KOPT-K1 (cell line): ENCODE data around the gene COQ8B.
"Not testable (repeated sequence)": the region's sequence is repeated elsewhere in the genome, so short reads cannot be mapped to it uniquely, and the experiment has no call there.

ENCODE experiments used
- H3K27ac ChIP-seq: fragments of 200-600 bp; sonication (generic); 2 replicates; pipeline ENCODE4 v1.5.1; 2016; ENCODE audit warnings: antibody characterized with exemption, mild to moderate bottlenecking, low read depth, low read length; ENCODE audit not compliant: poor library complexity, severe bottlenecking
- H3K36me3 ChIP-seq: fragments of 200-600 bp; sonication (generic); 2 replicates; pipeline ENCODE4 v1.5.1; 2017; ENCODE audit warnings: antibody characterized with exemption, mild to moderate bottlenecking, low read length, moderate library complexity; ENCODE audit not compliant: insufficient read depth
- H3K9me3 ChIP-seq: fragments of 200-600 bp; sonication (generic); 2 replicates; pipeline ENCODE4 v1.5.1; 2017; ENCODE audit warnings: antibody characterized with exemption, low read length, mild to moderate bottlenecking; ENCODE audit not compliant: insufficient read depth, poor library complexity, severe bottlenecking

Gene COQ8B

DNA sequence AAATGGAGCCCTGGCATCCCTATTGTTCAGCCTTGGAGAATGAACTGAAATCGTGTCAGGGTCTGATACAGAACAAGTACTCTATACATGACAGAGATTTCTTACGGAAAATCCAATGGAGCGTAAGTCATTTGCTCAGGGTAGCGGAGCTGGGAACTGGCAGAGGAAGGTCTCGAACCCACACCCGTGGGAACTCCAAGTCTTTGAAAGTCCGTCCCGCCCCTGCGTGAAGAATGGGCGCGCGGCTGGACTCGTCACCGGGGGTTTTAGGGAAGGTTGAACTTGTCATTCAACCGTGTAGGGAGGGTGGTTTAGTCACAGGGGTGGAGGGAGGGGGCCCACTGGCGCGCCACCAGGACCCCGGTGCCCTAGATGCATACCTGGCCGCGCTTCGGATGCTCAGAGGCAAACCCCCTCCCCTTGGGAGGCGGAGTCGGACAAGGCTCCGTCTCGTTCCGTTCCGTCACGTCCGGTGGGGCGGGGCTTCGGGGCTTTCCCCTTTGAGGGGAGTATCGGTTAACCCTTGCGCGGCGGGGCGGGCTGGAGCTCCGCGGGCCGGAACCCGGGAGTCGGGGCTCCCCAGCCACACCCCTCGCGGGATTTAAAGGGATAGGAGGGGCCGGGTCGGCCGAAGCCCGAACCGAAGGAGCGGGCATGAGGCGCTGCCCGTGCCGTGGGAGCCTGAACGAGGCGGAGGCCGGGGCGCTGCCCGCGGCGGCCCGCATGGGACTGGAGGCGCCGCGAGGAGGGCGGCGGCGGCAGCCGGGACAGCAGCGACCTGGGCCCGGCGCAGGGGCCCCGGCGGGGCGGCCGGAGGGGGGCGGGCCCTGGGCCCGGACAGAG, at the start of gene COQ8B, which contains the start of gene ITPKC:
Gene COQ8B, minus strand, starts transcription at position 405 of the 843 bp plus-strand sequence. CDS start 2,254 bp downstream, outside the sequence.
Gene ITPKC, plus strand, starts transcription at position 631 of the 843 bp plus-strand sequence. Its CDS starts 24 bp downstream, at position 655.
- H3K9me3 ChIP-seq, result no peaks in the 10 kb centered on the region
- peak within 1 kb of the TSS; percentile 72 for H3K27ac ChIP-seq
- no peaks in the 10 kb centered on the region for H3K36me3 ChIP-seq

DNA sequence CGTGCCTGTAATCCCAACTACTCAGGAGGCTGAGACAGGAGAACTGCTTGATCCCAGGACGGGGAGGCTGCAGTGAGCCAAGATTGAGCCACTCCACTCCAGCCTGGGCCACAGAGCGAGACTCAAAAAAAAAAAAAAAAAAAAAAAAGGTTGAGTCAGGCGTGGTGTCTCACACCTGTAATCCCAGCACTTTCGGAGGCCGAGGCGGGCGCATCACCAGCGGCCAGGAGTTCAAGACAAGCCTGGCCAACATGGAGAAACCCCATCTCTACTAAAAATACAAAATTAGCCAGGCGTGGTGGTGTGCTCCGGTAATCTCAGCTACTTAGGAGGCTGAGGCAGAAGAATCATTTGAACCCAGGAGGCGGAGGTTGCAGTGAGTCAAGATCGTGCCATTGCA, 49.7 kb upstream of the COQ8B start:
- not testable (repeated sequence) for H3K9me3 ChIP-seq, H3K27ac ChIP-seq
- peaks cover 75% of the 10 kb centered on the region for H3K36me3 ChIP-seq

DNA sequence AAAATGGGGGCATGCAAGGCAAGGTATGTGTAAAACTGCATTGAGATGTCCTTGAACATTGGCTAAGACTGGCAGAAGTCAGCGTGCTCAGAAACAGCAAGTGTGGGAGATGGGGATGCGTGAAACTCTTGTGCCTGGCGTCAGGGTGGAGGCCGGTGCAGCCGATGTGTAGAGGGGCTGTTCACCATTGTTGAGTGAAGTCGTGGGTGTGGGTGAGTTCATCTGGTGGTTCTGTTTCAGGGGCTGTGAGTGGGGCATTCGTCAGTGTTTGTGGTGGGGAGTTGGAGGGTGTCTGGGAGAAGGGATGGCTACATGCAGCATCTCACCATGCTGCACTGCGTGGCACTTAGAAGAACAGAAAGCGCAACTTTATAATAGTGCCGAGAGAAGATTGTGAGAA, 47.3 kb upstream of the COQ8B start:
- H3K9me3 ChIP-seq, result no peaks in the 10 kb centered on the region
- H3K27ac ChIP-seq, result no peak overlapping the region
- H3K36me3 ChIP-seq, result peaks cover 87% of the 10 kb centered on the region

DNA sequence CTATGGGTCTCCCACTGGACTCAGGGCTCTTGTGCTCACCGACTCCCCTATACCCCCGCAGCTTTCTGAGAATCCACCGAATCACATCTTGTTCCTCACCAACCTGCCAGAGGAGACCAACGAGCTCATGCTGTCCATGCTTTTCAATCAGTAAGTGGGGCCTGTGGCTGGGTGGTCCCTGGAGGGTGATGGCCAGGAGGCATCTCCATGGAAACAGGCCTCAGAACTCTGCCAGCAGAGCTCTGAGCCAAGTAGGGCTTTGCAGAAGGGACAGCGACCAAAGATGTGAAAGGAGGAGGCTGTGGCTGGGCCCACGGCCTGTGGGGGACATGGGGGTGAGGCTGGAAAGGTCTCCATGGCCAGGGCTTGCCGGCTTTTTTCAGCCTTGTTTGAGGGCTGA, 46.8 kb upstream of the COQ8B start:
- Histone ChIP-seq H3K36me3 (peaks cover 87% of the 10 kb centered on the region), H3K9me3 (no peaks in the 10 kb centered on the region), H3K27ac (no peak overlapping the region)

DNA sequence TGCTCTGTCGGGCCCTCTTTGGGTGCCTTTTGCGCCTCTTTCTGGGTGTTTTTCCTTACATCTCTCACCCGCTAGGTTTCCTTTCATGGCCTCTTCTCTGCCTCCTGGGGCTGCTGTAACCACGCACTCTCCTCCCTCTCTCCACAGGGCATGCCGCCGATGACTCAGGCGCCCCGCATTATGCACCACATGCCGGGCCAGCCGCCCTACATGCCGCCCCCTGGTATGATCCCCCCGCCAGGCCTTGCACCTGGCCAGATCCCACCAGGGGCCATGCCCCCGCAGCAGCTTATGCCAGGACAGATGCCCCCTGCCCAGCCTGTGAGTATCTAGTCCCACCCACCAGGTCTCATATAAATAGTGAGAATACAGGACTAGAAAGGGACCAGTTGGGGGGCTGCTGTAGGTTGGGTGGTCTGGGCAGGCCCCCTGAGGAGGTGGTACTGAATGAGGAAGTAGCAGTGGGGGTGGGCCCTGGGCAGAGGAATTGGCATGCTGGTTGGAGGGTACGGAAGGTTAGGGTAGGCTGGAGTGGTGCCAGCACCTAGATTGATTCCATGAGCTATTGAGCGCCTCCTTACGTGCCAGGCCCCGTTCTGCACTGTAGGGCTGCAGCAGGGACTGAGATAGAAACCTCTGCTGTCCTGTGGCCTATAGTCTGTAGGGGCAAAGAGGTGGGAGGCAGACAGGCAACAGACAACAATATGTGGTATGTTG, 46.2 kb upstream of the COQ8B start:
- no peaks in the 10 kb centered on the region for H3K9me3 ChIP-seq
- H3K27ac ChIP-seq, result no peak overlapping the region
- H3K36me3 ChIP-seq, result peaks cover 91% of the 10 kb centered on the region

DNA sequence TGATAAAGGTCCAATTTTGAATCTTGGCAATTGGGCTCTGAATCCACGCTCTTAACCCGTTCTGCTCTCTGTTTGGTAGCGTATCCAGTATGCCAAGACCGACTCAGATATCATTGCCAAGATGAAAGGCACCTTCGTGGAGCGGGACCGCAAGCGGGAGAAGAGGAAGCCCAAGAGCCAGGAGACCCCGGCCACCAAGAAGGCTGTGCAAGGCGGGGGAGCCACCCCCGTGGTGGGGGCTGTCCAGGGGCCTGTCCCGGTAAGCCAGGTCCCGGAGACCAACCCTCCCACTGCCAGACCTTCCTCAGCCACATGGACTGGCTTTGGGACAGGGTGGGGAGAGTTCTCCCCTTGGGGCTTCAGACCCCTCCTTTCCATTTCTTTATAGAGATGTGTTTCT, 42.7 kb upstream of the COQ8B start:
- no peaks in the 10 kb centered on the region for H3K9me3 ChIP-seq
- H3K27ac ChIP-seq, result no peak overlapping the region
- peaks cover 98% of the 10 kb centered on the region for H3K36me3 ChIP-seq

DNA sequence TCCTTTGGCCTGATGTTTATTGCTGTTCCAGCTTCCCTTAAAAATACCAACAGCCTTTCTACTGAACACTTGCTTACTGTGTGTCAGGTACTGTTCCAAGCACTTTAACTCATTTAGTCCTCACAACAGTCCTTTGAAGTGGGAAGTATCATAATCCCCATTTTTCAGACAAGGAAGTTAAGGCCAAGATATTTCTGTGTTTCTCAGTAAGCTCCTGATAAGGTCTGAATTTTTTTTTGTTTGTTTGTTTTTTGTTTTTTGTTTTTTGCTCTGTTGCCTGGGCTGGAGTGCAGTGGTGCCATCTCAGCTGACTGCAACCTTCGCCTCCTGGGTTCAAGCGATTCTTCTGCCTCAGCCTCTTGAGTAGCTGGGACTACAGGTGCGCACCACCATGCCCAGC, 41.8 kb upstream of the COQ8B start:
- H3K36me3 ChIP-seq, result peaks cover 98% of the 10 kb centered on the region
- no peaks in the 10 kb centered on the region for H3K9me3 ChIP-seq
- H3K27ac ChIP-seq, result no peak overlapping the region

DNA sequence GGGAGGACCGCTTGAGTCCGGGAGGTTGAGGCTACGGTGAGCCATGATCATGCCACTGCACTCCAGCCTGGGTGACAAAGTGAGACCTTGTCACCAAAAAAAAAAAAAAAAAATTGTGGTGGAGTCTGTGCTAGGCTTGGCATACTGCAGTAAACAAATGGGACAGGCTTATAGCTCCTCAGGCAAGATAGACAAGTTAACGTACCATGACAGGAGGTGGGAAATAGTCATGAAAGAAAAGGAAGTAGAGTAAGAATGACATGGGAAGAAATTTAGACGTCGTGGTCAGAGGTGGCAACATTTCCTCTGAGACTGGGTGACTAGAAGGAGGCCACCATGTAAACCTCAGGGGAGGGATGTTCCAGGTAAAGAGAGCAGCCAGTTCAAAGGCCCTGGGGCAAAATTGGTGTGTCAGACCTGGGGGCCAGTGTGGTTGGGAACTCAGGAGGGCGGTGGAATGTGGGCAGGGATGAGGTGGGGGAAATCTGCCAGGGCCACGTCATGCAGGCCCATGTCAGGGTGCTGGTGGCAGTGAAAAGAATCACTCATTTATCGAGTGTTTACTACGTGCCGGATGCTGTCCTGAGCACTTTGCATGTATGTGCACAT, 39.9 kb upstream of the COQ8B start:
- H3K9me3 ChIP-seq, result no peaks in the 10 kb centered on the region
- no peak overlapping the region for H3K27ac ChIP-seq
- H3K36me3 ChIP-seq, result peaks cover 86% of the 10 kb centered on the region

DNA sequence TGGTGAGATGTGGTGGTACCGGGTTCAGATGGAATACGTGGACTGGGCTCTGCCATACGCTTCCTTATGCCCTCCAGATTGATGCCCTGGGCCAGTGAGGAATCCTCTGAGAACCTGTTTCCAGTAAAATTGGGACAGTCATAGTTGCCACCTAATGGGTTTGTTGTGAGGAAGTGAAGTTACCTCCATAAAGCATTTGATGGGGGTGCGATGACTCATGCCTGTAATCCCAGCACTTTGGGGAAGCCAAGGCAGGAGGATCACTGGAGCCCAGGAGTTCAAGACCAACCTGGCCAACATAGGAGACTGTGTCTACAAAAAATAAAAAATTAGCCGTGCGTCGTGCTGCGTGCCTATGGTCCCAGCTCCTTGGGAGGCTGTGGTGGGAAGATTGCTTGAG, 39.1 kb upstream of the COQ8B start:
- peaks cover 78% of the 10 kb centered on the region for H3K36me3 ChIP-seq
- H3K9me3 ChIP-seq, result no peaks in the 10 kb centered on the region
- H3K27ac ChIP-seq, result no peak overlapping the region

DNA sequence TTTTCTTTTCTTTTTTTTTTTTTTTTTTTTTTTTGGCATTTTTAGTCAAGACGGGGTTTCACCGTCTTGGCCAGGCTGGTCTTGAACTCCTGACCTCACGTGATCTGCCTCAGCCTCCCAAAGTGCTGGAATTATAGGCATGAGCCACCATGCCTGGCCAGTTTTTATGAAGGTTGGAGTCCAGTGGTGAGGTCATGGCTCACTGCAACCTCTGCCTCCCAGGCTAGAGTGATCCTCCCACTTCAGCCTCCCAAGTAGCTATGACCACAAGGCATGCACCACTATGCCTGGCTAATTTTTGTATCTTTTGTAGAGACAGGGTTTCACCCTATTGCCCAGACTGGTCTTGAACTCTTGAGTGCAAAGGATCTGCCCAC, 38.5 kb upstream of the COQ8B start:
- no peak overlapping the region for H3K27ac ChIP-seq
- peaks cover 73% of the 10 kb centered on the region for H3K36me3 ChIP-seq
- no peaks in the 10 kb centered on the region for H3K9me3 ChIP-seq

DNA sequence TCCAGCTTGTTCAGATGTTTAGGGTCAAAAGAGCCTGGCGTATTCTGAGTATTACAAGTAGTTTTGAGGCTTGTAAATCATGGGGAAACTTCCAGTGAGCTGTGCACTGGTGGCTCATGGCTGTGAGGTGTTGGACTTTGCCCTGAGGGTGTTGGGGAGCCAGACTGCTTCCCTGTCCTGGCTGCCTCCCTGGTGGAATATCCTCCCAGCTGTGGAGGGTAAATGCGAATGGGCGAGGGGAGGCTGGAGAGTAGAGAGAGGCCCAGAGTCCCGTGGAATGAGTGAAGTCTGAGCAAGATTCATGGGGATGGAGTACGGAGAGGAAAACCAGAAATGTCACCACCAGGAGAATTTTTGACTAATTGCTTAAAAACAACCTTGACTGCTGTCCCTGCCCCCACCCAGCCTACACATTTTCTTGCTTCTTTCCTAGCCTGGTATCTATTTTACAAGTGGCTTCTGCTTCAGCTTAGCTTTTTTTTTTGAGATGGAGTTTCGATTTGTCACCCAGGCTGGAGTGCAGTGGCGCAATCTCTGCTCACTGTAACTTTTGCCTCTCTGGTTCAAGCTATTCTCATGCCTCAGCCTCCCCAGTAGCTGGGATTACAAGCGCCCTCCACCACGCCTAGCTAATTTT, 38.0 kb upstream of the COQ8B start:
- no peak overlapping the region for H3K27ac ChIP-seq
- peaks cover 68% of the 10 kb centered on the region for H3K36me3 ChIP-seq
- no peaks in the 10 kb centered on the region for H3K9me3 ChIP-seq

DNA sequence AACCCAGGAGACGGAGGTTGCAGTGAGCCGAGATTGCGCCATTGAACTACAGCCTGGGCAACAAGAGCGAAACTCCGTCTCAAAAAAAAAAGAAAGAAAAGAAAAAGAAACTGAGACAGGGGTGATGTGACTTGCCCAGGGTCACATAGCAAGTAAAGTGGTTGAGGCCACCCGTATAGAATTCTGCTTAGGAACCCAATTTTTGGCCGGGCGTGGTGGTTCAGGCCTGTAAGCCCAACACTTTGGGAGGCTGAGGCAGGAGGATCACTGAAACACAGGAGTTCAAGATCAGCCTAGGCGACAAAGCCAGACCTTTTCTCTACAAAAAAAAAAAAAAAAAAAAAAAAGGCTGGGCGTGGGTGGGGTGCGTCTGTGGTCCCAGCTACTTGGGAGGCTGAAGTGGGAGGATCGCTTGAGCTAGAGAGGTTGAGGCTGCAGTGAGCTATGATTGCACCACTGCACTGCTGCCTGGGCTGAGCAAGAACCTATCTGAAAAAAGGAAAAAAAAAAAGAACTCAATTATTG, 35.6 kb upstream of the COQ8B start:
- peak overlapping the region; percentile 92 for H3K27ac ChIP-seq
- no peaks in the 10 kb centered on the region for H3K9me3 ChIP-seq
- H3K36me3 ChIP-seq, result peaks cover 46% of the 10 kb centered on the region

DNA sequence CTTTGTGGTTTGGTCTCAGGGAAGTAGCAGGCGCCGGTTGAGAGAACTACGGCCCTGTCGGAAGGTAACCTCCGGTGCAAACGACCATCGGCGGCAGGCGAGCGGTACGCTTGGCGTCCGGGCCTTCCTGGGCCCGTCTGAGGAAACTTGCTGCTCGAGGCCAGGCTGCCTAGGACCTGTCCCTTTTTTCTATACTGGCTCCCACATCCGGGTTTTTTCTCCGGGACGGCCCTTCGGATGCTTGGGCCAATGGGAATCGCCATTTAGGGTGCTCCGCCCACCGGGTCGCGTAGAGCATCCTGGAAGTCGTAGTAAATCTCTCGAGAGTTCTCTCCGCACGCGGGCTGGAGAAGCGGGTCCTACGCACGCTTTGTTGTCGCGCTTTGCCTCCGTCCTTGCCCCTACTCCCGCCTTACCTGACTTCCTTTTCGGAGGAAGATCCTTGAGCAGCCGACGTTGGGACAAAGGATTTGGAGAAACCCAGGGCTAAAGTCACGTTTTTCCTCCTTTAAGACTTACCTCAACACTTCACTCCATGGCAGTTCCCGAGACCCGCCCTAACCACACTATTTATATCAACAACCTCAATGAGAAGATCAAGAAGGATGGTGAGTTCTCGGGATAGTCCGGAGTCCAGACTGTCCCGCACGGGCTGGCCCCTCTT, 34.3 kb upstream of the COQ8B start, which contains the start of gene SNRPA:
Gene SNRPA, plus strand, starts transcription at position 330 of the 664 bp plus-strand sequence. Its CDS starts 206 bp downstream, at position 536.
- peak within 1 kb of the TSS; percentile 92 for H3K27ac ChIP-seq
- H3K36me3 ChIP-seq, result peaks cover 32% of the 10 kb centered on the region
- H3K9me3 ChIP-seq, result no peaks in the 10 kb centered on the region
